MM.1S (cell line): Measurements from ENCODE around the gene SCNN1B.

ENCODE experiments used
- CTCF ChIP-seq: fragments of 300-600 bp; sonication (generic); IDR thresholded peaks from 2 replicates; pipeline ENCODE4 v1.5.1; 2016; ENCODE audit warnings: antibody characterized with exemption, low read length, mixed read lengths
- EZH2 ChIP-seq: fragments of 300-600 bp; sonication (generic); optimal IDR thresholded peaks from 2 replicates; pipeline ENCODE3; 2017; ENCODE audit warnings: low read depth, mild to moderate bottlenecking, antibody characterized with exemption, low read length, mixed read lengths

GRCh38 chr16:23414731-23415130 lies 112.6 kb downstream of the SCNN1B start:
- TF ChIP-seq EZH2 (no peak), CTCF (no peak)
